ENCODE results near the gene TMEM250.

DNA sequence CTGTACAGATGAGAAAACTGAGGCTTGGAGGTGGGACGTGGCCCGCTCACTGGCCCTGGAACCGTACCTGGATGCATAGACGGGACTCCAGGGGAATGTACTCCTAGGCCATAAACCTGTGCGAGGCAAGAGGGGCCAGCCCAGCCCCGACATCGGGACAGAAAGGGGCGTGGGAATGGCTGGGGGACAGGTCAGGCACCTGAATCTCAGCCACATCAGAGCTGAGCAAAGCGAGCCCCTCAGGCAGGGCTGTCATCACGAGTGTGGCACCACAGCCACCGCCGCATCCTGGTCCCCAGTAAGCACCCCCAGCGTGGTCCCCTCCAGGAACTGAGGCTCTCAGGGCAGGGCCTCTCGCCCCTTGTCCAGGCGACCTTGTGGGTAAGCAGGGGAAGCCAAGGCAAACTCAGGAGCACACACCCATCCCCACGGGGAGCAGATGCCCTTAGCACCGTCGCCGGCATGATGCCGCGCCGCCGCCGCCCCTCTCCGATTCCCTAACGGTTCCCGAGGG lies 40.1 kb downstream of the TMEM250 start:
- TF ChIP-seq POLR2A (IDR thresholded peaks at IDR 0.05; ENCODE audit: low read depth, low read length) (no peak), POLR2AphosphoS5 (IDR thresholded peaks at IDR 0.05; ENCODE audit: low read depth, low read length) (no peak), TAF1 (IDR thresholded peaks at IDR 0.05; ENCODE audit: borderline replicate concordance, low read depth, low read length) (no peak)

Data from GM12892 (cell line).